Stimulated activated CD8-positive, alpha-beta memory T cell treated with anti-CD3 and anti-CD28 coated beads, Interleukin-7, amount 100 ng/mL, for 24 hours (primary cell): ENCODE measurements around the gene FAM193B.
A peak's percentile ranks its signal among the peaks of the same experiment; 100 is the strongest.

Source experiments
- DNase-seq: peaks from one replicate; pipeline ENCODE4 v3.0.0-alpha.2; 2020; ENCODE audit warnings: low read depth

Gene FAM193B

GRCh38 chr5:177500685-177501522 is 53.5 kb downstream of the FAM193B start:
- DNase-seq, result peak; percentile 86

GRCh38 chr5:177499842-177500241 is 54.5 kb downstream of the FAM193B start:
- no peak for DNase-seq

GRCh38 chr5:177498013-177498787 is 56.2 kb downstream of the FAM193B start:
- DNase-seq, result no peak

DNA sequence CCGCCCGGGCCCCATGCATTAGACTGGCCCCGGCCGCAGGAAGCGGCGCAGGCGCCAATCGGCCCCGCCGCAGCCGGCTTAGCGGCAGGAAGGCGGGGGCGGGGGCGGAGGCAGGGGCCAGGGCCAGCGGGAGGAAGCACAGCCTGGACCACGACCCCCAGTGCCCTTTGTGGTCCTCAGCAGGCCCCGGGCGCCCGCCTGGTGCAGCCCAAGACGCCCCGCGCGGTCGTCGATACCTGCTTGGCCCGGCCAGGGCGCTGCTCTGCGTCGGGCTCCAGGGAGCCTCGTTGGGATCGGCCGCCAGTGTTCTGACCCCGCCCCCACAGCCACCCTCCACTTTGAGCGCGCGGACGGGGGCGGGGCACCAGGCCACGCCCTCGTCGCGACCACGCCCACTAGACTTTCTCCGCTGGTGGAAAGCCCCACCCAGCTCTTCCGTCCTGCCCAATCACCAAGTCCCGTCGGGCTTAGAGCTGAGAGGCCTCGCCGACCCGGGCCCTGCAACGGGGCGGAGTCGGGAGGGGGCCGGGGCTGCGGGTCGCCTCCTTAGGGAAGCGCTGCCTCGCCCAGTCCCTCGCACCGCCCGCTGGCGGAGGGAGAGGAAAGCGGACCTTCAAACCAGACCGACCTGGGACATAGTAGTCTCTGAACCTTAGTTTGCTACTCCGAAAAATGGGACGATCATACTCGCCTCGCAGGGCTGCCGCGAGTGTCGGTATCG is 56.9 kb downstream of the FAM193B start, which contains the start of gene PDLIM7:
PDLIM7 (minus strand) TSS at position 313 of the 721 bp plus-strand sequence. CDS start 1,092 bp downstream, outside the sequence.
- peak; percentile 91 for DNase-seq

GRCh38 chr5:177496727-177497291 is 57.6 kb downstream of the FAM193B start:
- no peak for DNase-seq

DNA sequence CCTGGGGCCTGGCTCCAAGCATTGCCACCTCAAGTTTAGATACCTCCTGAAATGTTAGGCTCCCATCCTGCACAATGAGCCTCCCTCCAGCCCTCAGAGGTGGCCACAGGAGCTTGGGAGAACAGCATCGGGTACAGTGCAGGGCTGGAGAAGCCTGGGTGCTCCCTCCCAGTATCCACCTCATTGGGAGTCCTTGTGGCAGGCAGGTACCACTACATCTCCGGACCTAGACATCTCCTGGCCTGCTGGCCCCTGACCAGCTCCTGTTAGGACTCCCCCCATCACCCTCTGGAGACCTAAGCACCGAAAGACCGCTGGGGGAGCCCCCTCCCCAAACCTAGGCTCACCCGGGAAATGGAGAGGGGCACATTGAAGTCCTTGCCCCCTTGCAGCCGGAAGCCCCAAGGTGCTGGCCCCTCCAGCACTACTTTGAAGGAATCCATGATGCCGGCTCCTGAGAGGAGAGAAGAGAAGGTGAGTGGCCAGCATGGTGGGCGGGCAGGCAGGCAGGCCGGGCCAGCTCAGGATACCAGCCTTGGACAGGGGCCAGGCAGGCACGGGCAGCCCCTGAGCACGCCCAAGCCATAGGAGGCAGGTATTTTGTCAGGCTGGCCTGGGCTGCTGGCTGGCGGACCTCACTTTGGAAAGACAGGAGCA is 58.2 kb downstream of the FAM193B start:
- no peak for DNase-seq

GRCh38 chr5:177495243-177496060 is 58.9 kb downstream of the FAM193B start:
- no peak for DNase-seq

DNA sequence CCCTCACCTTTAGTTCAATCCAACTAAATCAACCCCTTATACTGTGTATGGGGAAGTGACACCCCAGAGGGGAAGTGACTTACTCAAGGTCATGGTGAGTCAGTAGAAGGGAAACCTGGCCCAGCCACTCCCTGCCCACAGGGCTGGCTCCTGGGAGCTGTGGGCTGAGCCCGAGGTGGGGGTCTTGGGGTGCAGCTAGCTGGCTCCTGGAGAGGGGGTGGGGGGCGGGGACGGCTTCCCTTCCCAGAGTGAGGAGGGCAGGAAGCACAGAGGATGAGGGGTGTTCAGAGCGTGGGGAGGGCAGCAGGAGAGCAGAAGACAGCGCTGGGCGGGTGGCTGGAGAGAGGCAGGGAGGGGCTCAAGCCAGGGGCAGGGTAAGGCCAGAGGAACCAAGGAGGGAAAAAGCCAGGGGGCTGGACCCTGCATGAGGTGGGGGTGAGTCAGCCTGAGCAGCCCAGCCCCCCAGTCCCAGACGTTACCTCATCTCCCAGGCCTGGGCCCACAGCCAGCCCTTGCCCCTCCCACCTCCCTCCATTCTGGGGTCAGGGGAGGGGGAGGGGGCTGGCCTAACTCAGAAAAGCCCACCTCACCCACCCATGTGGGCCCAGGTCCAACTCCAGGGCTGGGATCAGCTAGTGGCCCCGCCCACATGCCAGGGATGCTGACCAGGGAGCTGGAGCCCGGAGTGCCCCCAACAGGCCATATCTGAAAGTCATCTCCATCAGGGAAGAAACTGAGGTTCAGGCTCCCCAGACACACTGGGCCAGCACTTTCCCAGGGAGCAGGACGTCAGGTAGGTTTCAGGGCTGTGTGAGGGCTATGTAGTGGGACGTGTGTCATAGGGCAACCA is 59.8 kb downstream of the FAM193B start:
- no peak for DNase-seq

GRCh38 chr5:177493795-177494345 is 60.5 kb downstream of the FAM193B start:
- no peak for DNase-seq

DNA sequence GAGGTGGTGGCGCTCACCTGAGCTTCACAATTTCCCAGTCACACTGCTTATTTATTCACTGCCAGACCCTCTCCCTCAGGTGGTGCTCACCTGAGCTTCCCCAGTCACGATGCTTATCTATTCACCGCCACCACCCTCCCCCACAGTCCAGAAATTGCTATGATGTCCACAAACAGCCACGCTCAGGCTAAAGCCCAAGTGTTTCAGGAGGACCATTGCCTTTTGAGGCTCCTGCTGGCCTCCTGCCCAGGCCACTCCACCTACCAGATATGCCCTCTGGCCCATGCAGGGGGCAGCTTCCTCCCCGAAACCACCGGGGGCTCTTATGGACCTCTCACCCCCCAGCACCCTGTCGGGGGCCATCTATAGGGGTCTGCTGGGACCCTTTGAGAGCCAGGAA is 61.5 kb downstream of the FAM193B start:
- DNase-seq, result no peak

DNA sequence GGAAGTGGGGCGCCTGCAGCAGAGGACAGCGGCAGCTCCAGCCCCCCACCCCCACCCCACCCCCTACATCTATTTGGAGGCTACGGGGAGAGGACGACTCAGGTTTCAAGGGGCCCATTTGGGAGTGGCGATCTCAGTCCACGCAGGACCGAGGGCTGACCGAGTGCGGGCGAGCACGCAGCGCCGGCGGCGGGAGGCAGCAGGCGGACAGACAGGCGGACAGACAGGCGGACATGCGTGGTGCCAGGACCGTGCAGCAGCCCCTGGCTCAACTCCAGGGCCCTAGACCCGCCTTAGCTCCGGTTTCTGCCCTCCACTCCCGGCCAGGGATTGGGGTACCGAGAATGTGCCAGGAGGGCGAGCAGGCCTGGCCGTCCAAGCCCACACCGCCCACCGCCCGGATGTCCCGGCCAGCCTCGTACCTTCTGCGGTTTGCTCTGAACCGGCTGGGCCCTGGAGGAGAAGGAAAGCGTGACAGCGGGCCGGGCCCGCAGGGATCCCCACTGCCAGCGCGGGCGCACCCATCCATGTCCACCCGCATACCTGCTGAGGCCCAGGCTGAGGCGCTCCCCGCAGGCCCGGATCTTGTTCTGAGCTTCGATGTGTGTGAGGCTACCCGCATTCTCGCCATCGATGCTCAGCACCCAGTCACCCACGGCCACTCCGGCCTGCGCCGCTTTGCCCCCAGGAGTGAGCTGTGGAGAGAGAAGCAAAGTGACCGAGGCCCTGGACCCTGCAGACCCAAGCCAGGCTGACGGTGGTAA is 62.2 kb downstream of the FAM193B start:
- DNase-seq, result no peak

DNA sequence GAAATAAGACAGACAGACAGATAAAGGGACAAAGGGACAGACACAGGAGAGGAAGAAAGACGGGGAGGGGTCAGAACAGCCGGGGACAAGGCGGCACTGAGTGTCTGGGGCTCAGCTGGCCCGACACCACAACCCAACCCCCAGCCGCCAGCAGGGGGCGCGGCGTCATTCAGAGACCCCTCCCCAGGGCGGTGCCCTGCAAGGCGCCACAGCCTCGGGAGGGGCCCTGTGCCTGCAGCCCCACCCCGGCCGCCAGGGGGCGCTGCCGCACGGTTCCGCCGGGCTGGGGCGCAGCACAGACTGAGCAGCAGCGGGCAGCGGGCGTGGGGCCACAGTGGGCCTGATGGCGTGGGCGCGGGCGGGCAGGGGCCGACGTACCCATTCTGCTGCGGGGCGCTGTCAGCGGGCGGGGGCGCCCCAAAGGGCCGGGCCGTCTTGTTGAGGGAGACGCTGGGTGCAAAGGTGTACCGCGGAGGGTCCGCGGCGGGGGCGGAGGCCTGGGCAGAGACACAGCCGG is 62.9 kb downstream of the FAM193B start:
- DNase-seq, result no peak

GRCh38 chr5:177490992-177491391 is 63.4 kb downstream of the FAM193B start:
- DNase-seq, result no peak

- no peak for DNase-seq
Observed at GRCh38 chr5:177490311-177490991, 63.9 kb downstream of the FAM193B start.

- no peak for DNase-seq
Observed at GRCh38 chr5:177489119-177489716, 65.1 kb downstream of the FAM193B start.

- no peak for DNase-seq
Observed at GRCh38 chr5:177487975-177488374, 66.4 kb downstream of the FAM193B start.

GRCh38 chr5:177487144-177487543 is 67.2 kb downstream of the FAM193B start:
- no peak for DNase-seq
